Right lobe of liver (tissue), 6 donors: ENCODE results near the gene STON2. TPM values are rescaled to one million over a fixed set of nuclear protein-coding genes. Genes with fewer than 3 reads are reported as not detected.

Experiments
- ATAC-seq, 4 donors: fragments of 200-7000 bp; cut with Tn5 transposase; one replicate each; pipeline ENCODE4 v1.9.1; 2020; ENCODE audit warnings: mild to moderate bottlenecking in 4 of 4, moderate library complexity in 4 of 4
- DNase-seq, 3 donors: peaks; one replicate each; pipeline ENCODE4 v3.0.0-alpha.2; 2020
- H3K27ac ChIP-seq, 3 donors: fragments of 200-600 bp; one replicate each; pipeline ENCODE4 v1.8.0; 2022
- H3K27me3 ChIP-seq, 2 donors: fragments of 200-600 bp; one replicate each; pipeline ENCODE4 v1.8.0; 2022
- H3K36me3 ChIP-seq, 4 donors: fragments of 200-600 bp; sonication (generic) in 1 of 4; one replicate each; pipeline versions ENCODE4 v1.5.1 to v1.8.0; 2017 to 2022; ENCODE audit warnings: control low read depth in 1 of 4
- H3K4me1 ChIP-seq, 4 donors: fragments of 200-600 bp; sonication (generic) in 1 of 4; one replicate each; pipeline versions ENCODE4 v1.5.1 to v1.8.0; 2017 to 2022; ENCODE audit warnings: control low read depth in 1 of 4
- H3K4me3 ChIP-seq, 3 donors: fragments of 200-600 bp; one replicate each; pipeline ENCODE4 v1.8.0; 2022
- H3K9me3 ChIP-seq, 4 donors: fragments of 200-600 bp; sonication (generic) in 1 of 4; one replicate each; pipeline versions ENCODE4 v1.5.1 to v1.8.0; 2017 to 2022; ENCODE audit warnings: control low read depth in 1 of 4
- CTCF ChIP-seq, 4 donors: fragments of 200-600 bp in 3 of 4; fragments of 450-650 bp in 1 of 4; IDR thresholded peaks; one replicate each; pipeline versions ENCODE4 v1.5.1 to v1.8.0; 2016 to 2022; ENCODE audit warnings: antibody characterized with exemption in 4 of 4, mild to moderate bottlenecking in 2 of 4
- POLR2A ChIP-seq: fragments of 450-650 bp; IDR thresholded peaks from one replicate; pipeline ENCODE4 v1.6.1; 2017; ENCODE audit warnings: antibody characterized with exemption, mild to moderate bottlenecking
- WGBS: methylation state at CpG from one replicate; pipeline ENCODE4 v1.1.6; 2018; ENCODE audit warnings: low coverage, low lambda C conversion rate; ENCODE audit not compliant: insufficient coverage; ENCODE audit errors: missing lambda C conversion rate; 5-methylcytosine and 5-hydroxymethylcytosine counted together
- intact Hi-C, 2 donors: fragments of 100-400 bp; cut with DNase I; formaldehyde crosslinking; loops; one replicate each; pipeline versions ENCODE4 v1.11.2 to v1.14.1; 2022
- total RNA-seq, 6 experiments: library from RNA; depleted of rRNA in 2 of 6; stranded (reverse); fragments of >200 nt in 2 of 6; fragmentation: NEBNext Ultra II Directional in 3 of 6; extraction: Animal tissue kit (Norgen Biotek cat#: 25700) in 3 of 6; gene quantifications; one replicate each; pipeline versions ENCODE4 v1.1.0 to v1.2.4, GENCODE V29; 2016 to 2023
- donor health status: DM: no; HTN: yes; CAD: no.
- donor health status: DM: no; HTN: no; CAD: no.
- donor health status: DM: no; HTN: no; CAD: no.
- donor health status: DM: no; HTN: yes; CAD: no.
- donor health status: DM: no; HTN: yes; CAD: no.

Gene STON2
- total RNA-seq, 6 experiments from 2014 or later = 4.9 to 23.7 (median 10.7) TPM

GRCh38 chr14:81367563-81367962, 32.6 kb downstream of the STON2 start:
- intact Hi-C loops = no loop called here
- Histone ChIP-seq H3K27ac (no peak overlapping the region), H3K36me3 (no peaks in the 10 kb centered on the region), H3K4me3 (no peak overlapping the region), H3K4me1 (no peaks in the 10 kb centered on the region), H3K27me3 (no peaks in the 10 kb centered on the region), H3K9me3 (no peaks in the 10 kb centered on the region)
- TF ChIP-seq POLR2A (no peak), CTCF (IDR thresholded peaks at IDR 0.05) (no peak)
- ATAC-seq = no peak
- 73% methylated on average over 3 of the region's 4 CpGs for WGBS
- no peak for DNase-seq

GRCh38 chr14:81366884-81367283, 33.2 kb downstream of the STON2 start:
- intact Hi-C loops = no loop called here
- TF ChIP-seq CTCF (IDR thresholded peaks at IDR 0.05) = no peak
- no peak for TF ChIP-seq POLR2A
- Histone ChIP-seq H3K27ac (no peak overlapping the region), H3K4me1 (no peaks in the 10 kb centered on the region), H3K9me3 (no peaks in the 10 kb centered on the region), H3K36me3 (no peaks in the 10 kb centered on the region), H3K4me3 (no peak overlapping the region), H3K27me3 (no peaks in the 10 kb centered on the region)
- no peak for DNase-seq
- ATAC-seq = no peak
- WGBS = 82% methylated on average over 3 of the region's 7 CpGs

- no peak for ATAC-seq
- no peak overlapping the region for H3K27ac ChIP-seq
- WGBS = 33% methylated on average over 1 of the region's 6 CpGs
- H3K36me3 ChIP-seq = no peaks in the 10 kb centered on the region
- no peaks in the 10 kb centered on the region for H3K27me3 ChIP-seq
- TF ChIP-seq CTCF (IDR thresholded peaks at IDR 0.05) (no peak), POLR2A (no peak)
- intact Hi-C loops = no loop called here
- DNase-seq = no peak
- no peaks in the 10 kb centered on the region for H3K9me3 ChIP-seq
- no peaks in the 10 kb centered on the region for H3K4me1 ChIP-seq
- no peak overlapping the region for H3K4me3 ChIP-seq
These were observed 33.9 kb downstream of the STON2 start for GRCh38 chr14:81366214-81366613.

- H3K4me3 ChIP-seq = no peak overlapping the region
- ATAC-seq = no peak
- H3K9me3 ChIP-seq = no peaks in the 10 kb centered on the region
- no peaks in the 10 kb centered on the region for H3K36me3 ChIP-seq
- intact Hi-C loops = no loop called here
- WGBS = 71% methylated on average over 4 of the region's 4 CpGs
- H3K27me3 ChIP-seq = no peaks in the 10 kb centered on the region
- TF ChIP-seq POLR2A = no peak
- no peak for TF ChIP-seq CTCF (IDR thresholded peaks at IDR 0.05)
- no peaks in the 10 kb centered on the region for H3K4me1 ChIP-seq
- DNase-seq = no peak
- no peak overlapping the region for H3K27ac ChIP-seq
These were observed 36.3 kb downstream of the STON2 start for GRCh38 chr14:81363746-81364378.
